GOT3 (cell line): ENCODE results near the gene MISP.

Source experiments
- DNase-seq: peaks from one replicate; lab custom pipeline; 2025; ENCODE audit warnings: mixed read lengths; lab: John Stamatoyannopoulos, UW

Gene MISP

DNA sequence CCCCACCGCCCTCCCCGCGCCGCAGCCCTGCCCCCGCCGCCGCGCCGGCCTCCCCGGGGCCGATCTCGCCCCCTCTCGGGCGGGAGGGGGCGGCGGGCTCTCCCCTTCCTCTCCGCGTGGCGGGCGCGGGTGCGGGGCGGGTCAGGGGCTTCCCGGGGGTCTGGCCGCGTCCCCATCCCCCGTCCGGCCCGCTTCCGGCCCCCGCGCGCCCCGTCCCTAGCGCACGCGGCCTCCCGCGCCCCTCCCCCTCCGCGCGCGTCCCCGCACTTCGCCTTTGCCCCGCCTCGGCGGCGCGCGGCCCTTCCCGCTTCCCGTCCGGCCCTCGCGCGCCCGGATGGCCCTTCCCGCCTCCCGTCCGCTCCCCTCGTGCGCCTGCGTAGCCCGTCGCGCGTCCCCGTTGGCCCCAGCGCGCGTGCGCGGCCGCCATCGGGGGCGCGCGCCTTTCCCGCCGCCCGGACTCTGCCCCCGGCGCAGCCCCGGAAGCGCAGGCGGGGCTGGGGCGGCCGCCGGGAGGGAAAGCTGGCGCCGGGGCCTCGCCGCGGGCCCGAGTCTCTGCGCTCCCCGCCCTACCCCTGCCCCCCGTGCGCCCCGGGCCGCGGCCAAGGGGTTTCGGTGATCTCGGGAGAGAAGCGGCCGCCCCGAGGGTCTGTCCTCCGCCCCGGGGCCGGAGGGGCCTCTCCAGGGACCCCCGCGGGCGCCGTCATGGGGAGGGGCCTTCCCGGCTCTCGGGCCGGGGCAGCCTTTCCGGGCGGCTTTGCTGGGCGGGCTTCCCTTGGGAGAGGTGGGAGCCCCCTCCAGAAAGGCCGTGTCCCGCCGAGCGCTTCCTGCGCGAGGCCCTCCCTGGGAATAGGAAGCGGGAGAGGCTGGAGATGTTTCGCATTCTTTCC lies 46.9 kb downstream of the MISP start:
- peak; percentile 41 for DNase-seq

DNA sequence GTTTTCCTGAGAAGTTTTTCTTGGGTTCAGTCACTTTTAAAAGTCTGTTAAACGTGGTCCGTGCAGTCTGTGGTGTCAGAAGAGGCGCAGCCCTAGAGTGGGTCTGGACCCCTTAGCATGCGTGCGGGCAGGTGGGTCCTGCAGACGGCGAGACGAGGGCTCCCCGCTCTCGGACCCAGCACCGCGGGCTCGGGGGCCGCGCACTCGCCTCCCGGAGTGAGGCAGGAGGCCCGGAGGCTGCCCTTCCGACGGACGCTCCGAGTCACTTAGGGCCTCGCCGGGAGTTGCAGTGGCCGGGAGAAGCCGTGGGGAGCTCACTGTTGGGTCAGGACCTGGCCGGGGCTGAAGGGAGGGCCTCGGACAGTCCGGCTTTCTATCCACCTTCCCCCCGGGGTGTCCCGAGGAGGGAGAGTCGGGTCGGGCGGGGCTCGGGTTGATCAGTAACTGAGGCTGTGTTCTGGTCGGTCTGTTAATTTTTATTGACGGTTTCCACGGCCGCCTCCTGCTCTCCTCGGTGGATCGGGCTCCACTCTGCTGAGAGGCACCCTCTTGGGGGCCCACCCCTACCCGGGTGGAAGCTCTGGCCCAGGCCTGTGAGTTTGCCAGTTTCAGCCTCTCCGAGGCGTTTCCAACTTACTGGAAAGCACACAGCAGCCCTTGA lies 47.6 kb downstream of the MISP start:
- no peak for DNase-seq

DNA sequence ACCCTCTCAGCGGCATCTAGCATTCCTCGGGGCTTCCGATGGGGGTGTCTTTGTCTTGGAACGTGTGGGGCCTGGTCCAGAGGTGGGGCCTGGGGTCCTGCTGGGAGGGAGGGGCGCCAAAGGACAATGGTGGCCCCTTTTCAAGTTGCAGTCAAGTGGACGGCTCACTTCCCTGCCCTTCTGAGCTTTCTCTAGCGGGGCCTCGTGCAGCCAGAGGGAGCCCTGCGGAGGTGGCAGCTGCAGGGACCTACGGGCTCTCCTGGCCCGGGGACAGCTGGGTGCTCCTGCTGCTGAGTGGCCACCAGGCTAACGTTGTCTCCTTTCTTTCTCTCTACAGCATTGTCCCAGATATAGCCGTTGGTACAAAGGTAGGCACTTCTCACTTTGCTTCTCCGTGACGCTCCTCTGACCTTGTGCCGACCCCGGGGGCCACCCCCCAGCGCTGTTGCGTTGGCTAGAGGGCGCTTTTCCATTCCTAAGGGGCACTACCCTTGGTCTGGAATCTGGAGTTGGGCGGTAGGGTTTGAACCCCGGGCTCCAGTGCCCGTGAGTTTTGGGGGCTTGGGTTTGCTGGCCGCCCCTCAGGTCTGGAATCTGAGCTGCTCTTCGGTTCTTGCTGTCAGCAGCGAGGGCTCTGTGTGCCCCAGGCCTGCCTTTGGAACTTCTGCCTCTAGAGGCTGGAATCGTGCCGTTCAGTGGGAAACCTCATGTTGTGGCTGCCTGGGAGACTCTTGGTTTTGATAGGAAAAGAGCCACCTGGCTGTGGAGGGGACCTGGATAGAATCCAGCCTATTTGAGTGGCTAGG lies 48.4 kb downstream of the MISP start:
- DNase-seq = no peak

DNA sequence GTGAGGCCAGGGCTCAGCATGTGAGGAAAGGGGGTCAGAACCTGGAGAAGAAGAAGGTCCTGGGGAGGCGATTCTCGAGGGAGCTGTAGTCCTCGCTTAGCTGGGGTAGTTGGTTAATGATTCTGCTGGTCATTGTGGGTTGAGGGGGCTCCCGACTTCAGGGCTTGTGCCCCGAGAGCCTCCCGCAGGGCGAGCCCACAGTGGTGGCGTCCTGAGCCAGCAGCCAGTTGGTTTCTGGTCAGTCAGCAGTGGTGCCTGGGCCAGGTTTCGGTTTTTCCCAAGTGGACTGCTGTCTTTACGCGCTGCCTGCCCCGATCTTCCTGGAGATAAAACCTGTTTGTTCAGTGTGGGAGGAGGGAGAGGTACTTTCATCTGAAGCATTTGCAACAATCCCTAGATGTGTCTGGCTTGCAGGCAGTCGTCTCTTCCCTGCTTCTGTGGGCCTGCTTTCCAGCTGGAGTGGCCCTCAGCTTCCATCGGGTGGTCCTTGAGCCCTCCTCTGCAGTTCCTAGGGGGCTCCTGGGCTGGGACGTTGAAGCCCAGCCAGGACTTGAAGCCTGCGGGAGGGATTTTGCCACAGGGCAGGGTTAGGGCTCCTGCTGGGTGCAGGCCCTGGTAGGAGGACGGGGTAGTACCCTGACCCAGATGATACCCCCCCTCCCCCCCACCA lies 49.6 kb downstream of the MISP start:
- no peak for DNase-seq

DNA sequence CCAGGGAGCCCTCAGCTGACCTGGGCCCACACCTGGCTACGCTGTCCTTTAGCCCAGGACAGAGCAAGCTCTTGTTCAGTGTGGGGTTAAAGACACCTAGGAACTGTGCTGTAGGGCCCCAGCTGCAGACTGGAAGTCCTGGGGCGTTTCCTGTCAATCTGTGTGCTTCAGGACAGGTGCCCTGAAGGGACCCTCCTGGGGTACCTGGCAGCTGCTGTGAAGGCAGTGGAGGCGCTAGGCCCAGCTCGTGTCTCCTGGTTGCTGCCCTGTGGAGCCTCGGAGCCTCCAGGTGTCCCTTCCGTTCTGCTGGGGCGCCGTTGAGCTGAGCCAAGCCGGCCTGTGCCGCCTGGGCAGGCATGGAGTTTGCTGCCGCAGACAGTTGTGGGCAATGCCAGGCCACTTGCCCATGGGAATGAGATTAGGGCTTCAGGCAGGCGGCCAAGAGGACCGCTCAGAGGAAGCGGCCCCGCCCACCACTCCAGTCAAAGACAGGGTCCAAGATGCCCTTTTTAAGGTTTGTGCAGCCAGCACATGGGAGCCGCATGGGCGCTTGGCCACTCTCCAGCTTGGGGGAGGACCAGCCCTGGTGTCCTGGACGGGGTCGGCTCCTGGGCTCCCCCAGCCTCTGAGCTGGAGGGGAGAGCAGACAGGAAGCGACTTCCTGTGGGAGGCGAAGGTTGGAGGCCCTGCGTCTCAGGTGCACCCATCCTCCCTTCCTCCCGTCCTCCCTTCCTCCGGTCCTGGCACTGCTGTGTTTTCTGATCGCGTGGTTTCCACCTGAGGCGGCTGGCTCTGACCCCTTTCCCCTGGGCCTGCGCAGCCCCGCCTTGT lies 50.3 kb downstream of the MISP start:
- DNase-seq = no peak

DNA sequence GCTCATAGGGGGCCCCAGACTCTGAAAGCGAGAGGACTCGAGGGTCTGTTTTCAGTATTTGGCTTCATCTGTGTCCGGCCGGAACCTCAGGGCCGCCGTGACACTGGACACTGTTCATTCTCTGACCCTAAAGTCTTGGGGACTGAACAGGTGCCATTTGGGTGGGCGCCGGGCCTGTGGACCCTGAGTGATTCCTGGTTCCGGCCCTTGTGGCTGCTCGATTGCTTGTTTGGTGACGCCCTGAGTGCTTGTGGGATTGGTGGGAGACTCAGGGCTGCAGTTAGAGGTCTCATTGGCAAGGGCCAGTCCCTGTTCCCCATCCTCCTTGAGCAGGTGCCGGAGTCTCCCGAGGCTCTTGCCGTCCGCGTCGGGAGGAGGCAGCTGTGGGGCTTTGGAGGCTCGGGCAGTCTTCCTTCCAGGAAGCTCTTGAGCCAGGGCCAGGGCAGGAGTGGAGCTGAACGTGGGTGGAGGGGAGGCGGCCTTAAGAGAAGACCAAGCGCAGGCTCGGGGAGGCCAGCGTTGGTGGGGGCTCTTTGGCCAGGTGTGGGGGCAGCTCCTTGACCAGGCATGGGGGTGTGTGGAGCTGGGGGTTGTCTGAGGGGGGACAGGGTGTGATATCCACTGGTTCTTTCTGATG lies 51.1 kb downstream of the MISP start:
- DNase-seq = no peak

DNA sequence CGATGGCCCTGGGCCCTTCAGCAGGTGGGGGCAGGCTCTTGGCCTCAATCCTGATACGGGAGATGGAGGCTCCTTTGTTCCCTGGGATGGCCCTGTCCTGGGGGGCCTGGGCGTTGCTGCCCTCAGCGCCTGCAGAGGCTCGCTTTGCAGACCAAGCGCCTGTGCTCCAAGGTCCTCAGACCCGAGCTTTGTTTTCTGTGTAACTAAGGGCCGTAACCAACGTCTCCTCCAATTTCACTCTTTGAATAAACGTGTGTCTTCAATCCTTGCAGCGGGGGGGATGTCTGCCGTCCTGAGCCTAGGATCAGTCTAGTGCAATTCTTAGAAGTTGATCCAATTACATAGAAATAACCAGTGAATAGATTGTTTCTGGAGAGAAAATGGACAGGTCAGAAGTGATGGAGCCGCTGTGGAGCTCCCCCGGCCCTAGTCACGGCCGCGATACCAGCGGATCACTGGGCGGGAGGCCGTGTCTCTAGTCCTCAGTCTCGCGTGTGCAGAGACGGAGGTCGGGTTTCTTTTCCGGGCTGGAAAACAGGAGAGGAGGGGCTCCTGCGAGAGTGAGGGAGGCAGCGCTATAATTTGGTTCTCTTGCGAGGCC lies 51.7 kb downstream of the MISP start:
- no peak for DNase-seq

DNA sequence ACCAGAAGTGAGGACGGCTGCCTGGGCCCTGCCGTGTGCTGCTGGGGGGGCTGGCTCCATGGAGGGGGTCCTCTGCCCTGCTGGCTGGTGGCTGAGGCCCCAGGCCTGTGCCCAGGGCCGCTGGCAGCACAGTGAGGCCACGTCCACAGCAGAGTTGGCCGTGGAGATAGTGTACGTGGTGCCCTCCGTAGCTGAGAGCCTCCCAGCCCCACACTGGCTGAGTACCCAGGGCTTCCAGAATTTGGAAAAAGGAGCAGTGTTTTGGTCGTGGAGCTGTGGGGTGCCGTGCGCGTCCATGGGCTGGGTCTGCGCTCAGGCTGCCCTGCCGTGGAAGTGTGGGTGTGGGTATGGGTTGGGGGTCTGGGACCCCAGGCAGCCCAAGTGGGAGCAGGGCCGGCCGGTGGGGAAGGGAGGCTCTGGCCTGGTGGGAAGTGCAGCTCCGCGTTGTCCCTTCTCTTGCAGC lies 52.2 kb downstream of the MISP start:
- DNase-seq = no peak

DNA sequence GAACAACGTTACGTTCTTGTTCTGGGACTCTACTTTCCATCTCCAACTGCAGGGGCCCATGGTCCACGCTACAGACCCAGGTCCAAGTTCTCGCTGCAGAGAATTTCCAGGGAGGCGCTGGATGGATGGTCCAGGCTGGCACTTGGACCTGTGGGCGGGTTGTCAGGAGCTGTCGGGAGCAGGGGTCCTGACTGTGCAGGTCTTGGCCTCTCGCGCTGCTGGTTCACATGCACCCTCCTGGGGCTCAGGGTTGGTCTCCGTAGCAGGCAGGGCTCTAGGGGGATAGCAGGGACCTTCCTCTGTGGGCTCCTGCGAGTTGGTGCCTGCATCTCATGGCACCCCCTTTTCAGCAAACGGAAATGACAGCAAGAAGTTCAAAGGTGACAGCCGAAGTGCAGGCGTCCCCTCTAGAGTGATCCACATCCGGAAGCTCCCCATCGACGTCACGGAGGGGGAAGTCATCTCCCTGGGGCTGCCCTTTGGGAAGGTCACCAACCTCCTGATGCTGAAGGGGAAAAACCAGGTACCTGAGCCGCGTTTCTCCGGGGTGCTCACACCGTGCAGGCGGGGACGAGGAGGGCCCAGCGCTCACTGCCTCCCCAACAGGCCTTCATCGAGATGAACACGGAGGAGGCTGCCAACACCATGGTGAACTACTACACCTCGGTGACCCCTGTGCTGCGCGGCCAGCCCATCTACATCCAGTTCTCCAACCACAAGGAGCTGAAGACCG lies 52.9 kb downstream of the MISP start:
- no peak for DNase-seq

DNA sequence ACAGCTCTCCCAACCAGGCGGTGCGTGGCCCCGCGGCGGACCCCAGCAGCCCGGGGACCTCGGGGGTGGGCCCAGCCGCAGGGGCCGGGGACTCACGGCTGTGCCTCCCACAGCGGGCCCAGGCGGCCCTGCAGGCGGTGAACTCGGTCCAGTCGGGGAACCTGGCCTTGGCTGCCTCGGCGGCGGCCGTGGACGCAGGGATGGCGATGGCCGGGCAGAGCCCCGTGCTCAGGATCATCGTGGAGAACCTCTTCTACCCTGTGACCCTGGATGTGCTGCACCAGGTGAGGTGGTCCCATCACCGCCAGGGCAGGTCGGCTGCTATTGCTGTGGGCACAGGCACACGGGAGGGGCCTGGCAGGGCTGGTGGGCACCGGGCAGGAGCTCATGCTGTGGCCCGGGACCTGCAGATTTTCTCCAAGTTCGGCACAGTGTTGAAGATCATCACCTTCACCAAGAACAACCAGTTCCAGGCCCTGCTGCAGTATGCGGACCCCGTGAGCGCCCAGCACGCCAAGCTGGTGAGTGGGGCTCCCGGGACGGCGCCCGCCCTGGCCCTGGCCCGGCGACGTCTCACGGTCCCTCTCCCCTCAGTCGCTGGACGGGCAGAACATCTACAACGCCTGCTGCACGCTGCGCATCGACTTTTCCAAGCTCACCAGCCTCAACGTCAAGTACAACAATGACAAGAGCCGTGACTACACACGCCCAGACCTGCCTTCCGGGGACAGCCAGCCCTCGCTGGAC lies 53.7 kb downstream of the MISP start:
- DNase-seq = no peak

DNA sequence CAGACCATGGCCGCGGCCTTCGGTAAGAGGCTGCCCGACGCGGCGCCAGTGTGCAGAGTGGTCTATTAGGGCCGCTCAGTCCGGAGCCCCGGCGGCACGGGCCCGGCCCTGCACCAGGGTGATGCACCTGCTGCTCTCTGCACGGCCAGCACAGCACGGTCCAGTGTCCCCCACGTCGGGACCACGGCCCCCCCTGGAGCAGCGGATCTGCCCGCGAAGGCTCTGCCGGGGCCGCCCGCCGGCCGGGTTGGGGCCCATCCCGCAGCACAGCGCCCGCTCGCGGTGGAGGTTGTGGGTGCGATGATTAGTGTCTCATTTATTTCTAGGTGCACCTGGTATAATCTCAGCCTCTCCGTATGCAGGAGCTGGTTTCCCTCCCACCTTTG lies 54.2 kb downstream of the MISP start:
- DNase-seq = no peak

DNA sequence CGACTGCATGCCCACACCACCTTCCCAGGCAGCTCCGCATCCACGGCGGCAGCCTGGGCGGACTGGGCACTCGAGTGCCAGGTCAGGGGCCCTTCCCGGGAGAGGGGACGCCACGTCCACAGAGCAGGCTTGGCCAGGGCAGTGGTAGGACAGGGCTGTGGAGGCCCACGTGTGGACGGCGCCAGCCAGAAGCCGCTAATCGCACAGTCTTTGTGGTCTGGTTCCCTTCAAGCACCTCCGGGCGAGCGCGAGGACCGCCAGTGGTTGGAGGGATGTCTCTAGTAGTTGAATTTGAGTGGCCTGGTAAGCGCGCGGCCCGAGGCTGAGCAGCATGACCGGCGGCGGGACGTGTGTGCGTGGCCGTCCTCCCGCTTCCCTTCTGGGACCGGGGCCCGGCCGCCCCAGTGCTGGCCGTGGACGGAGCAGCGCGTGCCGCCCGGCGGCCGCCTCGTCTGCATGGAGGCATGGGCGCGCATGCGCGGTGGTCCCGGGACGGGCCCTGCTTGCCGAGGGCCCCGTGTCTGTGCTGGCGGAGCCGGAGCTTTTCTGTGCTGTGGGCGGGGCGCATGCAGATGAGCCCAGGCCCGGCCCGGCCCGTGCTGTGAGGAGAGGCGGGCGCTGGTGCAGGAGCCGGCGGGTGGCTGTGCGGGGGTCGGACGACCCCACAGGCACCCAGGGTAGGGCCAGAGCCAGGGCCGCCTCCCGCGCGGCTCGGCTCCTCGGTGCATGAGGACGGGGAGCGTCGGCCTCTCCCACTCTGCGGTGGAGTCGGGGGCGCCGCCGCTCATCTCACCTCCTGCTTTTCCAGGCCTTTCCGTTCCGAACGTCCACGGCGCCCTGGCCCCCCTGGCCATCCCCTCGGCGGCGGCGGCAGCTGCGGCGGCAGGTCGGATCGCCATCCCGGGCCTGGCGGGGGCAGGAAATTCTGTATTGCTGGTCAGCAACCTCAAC lies 55.0 kb downstream of the MISP start:
- DNase-seq = no peak

DNA sequence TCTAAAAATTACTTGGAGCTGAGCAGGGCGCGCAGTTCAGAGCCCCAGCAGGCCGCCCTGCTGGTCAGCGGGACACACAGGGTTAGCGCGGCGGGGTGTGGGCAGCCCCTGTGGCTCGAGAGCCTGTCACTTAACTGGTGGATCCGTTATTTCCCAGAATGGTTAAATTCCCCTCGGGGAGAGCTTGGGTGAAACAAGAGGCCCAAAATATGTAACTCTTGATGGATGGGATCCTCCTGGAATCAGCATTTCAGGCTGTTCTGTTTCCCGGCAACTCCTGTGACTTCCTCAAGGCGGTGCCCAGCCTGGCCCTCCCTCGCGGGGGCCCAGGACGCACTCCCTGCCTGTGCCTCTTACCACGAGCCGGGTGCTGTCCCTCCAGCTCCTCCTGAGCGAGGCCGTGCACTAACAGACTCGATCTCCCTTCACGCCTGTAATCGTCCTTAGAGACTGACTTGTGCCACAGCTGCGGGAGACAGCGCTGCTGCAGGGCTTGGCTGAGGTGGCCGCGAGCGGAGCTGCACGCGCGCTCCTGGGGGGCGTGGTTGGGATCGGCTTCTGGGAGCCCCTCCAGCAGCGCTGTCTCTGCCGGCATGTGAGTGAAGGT lies 56.0 kb downstream of the MISP start:
- DNase-seq = no peak

DNA sequence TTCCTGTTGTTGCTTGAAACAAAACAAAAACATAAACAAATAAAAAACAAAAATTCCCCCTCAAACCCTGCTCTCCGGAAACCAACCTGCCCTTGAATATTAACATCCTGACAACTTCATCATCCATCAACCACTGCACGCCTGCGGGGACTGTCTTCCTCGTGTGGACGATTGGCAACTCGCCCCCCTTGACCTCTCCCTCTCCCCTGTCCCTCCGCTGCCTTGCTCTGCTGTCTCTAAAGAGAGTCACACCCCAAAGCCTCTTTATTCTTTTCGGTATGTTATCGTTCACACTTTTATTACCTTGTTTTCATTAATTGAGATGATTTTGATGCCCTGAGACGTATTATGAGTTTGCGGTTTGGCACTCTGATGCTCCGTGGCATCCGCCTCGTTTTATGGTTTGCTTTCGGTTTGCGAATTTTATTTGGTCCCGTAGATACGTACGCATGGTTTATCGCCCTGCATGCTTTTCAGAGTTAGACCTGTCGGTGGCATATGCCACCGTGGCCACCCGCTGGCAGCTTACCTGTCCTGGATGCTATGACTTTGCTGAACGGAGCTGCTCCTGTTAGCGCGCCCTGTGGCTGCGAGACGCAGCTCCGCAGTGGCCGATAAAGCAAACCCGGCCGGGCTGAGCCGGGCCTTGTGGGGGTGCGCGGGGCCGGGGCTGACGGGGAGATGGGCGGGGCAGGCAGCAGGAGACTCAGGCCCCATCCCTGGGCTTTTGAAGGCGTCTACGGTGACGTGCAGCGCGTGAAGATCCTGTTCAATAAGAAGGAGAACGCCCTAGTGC lies 56.9 kb downstream of the MISP start:
- no peak for DNase-seq

DNA sequence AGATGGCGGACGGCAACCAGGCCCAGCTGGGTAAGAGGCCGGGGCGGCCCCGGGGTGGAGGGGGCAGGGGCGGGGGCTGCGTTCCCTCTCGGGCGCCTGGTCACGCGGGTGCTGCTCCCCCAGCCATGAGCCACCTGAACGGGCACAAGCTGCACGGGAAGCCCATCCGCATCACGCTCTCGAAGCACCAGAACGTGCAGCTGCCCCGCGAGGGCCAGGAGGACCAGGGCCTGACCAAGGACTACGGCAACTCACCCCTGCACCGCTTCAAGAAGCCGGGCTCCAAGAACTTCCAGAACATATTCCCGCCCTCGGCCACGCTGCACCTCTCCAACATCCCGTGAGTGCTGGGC lies 57.5 kb downstream of the MISP start:
- DNase-seq = no peak

DNA sequence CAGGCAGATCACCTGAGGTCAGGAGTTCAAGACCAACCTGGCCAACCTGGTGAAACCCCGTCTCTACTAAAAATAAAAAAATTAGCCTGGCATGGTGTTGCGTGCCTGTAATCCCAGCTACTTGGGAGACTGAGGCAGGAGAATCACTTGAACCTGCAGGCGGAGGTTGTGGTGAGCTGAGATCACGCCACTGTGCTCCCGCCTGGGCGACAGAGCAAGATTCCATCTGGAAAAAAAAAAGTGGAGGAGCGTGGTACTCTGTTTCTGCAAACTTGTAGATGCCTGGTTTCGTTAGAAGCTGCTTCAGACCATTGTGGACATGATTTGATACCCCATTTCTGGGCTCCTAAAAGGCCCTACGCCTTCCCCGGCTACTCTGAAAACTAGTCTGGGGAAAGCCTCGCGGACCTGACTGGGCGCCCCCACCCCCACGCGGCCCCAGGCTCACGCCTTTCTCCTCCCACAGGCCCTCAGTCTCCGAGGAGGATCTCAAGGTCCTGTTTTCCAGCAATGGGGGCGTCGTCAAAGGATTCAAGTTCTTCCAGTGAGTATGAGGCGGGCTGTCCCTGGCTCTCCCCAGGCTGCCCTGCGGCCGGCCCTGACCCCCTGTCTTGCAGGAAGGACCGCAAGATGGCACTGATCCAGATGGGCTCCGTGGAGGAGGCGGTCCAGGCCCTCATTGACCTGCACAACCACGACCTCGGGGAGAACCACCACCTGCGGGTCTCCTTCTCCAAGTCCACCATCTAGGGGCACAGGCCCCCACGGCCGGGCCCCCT lies 59.4 kb downstream of the MISP start:
- DNase-seq = no peak
